Measurements from ENCODE around the gene DAPP1.

The DAPP1 gene

DNA sequence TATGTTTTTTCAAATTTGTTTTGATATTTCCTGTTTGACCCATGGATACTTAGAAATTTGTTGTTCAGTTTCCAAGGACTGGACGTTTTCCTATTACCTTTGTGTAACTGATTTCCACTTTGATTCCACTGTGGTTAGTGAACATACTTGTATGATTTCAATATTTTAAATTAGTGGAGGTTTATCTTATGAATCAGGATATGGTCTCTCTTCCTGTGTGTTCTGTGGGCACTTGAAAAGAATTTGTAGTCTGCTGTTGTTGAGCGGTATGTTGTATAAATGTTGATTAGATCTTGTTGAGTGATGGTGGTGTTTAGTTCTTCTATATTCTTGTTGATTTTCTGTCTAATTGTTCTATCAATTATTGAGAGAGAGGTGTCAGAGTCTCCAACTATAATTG lies 98.8 kb downstream of the DAPP1 start:
- TF ChIP-seq ZBTB7A (IDR thresholded peaks at IDR 0.05; ENCODE audit: low read depth) (no peak), TAF1 (IDR thresholded peaks at IDR 0.05; ENCODE audit: low read depth) (no peak), TEAD4 (IDR thresholded peaks at IDR 0.05) (no peak), EGR1 (IDR thresholded peaks at IDR 0.05) (no peak), CREB1 (IDR thresholded peaks at IDR 0.05; ENCODE audit: low read depth) (no peak), TCF12 (IDR thresholded peaks at IDR 0.05; ENCODE audit: low read depth) (no peak), MAX (IDR thresholded peaks at IDR 0.05) (no peak), CEBPB (IDR thresholded peaks at IDR 0.05) (no peak), NFIC (IDR thresholded peaks at IDR 0.05) (no peak), EP300 (IDR thresholded peaks at IDR 0.05; ENCODE audit: borderline replicate concordance) (no peak)

GRCh38 chr4:99917575-99917974 lies 100.9 kb downstream of the DAPP1 start:
- TF ChIP-seq MAX (IDR thresholded peaks at IDR 0.05) (no peak), CEBPB (IDR thresholded peaks at IDR 0.05) (no peak), RAD21 (IDR thresholded peaks at IDR 0.05; ENCODE audit: low read depth) (no peak)

DNA sequence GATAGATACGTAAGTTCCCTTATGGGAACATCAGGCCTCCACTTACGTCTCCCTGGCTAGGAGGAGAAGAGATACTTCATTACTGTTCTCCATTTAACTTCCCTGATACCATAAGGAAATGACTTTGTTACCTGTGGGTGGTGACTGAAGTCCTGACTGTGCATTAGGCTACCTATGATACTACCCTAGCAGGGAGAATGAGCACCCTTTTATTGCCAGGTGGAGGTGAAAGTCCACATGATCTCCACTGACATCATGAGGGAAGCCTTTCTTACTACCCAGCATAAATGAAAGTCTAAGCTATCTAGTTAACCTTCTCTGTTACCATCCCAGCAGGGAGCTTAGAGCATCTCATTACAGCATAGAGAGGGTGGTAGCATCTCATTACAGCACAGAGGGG lies 102.0 kb downstream of the DAPP1 start:
- TF ChIP-seq NFIC (IDR thresholded peaks at IDR 0.05) (no peak), TEAD4 (IDR thresholded peaks at IDR 0.05) (no peak), TAF1 (IDR thresholded peaks at IDR 0.05; ENCODE audit: low read depth) (no peak), CREB1 (IDR thresholded peaks at IDR 0.05; ENCODE audit: low read depth) (no peak), MAX (IDR thresholded peaks at IDR 0.05) (no peak), EP300 (IDR thresholded peaks at IDR 0.05; ENCODE audit: borderline replicate concordance) (no peak), TCF12 (IDR thresholded peaks at IDR 0.05; ENCODE audit: low read depth) (no peak), FOXM1 (IDR thresholded peaks at IDR 0.05; ENCODE audit: borderline replicate concordance, low read depth) (no peak), ZBTB7A (IDR thresholded peaks at IDR 0.05; ENCODE audit: low read depth) (no peak), EGR1 (IDR thresholded peaks at IDR 0.05) (no peak), YY1 (IDR thresholded peaks at IDR 0.05; ENCODE audit: low read depth) (no peak), USF1 (IDR thresholded peaks at IDR 0.05) (no peak), CEBPB (IDR thresholded peaks at IDR 0.05) (no peak), RAD21 (IDR thresholded peaks at IDR 0.05; ENCODE audit: low read depth) (no peak)
- TF ChIP-seq, protein P1, sequence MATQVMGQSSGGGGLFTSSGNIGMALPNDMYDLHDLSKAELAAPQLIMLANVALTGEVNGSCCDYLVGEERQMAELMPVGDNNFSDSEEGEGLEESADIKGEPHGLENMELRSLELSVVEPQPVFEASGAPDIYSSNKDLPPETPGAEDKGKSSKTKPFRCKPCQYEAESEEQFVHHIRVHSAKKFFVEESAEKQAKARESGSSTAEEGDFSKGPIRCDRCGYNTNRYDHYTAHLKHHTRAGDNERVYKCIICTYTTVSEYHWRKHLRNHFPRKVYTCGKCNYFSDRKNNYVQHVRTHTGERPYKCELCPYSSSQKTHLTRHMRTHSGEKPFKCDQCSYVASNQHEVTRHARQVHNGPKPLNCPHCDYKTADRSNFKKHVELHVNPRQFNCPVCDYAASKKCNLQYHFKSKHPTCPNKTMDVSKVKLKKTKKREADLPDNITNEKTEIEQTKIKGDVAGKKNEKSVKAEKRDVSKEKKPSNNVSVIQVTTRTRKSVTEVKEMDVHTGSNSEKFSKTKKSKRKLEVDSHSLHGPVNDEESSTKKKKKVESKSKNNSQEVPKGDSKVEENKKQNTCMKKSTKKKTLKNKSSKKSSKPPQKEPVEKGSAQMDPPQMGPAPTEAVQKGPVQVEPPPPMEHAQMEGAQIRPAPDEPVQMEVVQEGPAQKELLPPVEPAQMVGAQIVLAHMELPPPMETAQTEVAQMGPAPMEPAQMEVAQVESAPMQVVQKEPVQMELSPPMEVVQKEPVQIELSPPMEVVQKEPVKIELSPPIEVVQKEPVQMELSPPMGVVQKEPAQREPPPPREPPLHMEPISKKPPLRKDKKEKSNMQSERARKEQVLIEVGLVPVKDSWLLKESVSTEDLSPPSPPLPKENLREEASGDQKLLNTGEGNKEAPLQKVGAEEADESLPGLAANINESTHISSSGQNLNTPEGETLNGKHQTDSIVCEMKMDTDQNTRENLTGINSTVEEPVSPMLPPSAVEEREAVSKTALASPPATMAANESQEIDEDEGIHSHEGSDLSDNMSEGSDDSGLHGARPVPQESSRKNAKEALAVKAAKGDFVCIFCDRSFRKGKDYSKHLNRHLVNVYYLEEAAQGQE (IDR thresholded peaks at IDR 0.05; ENCODE audit: low read depth), result no peak
